GM12878 (cell line): ENCODE measurements around the gene CD82.

Source experiments
- CBX3 ChIP-seq: fragments of 200-600 bp; sonication (generic); IDR thresholded peaks from 2 replicates; pipeline ENCODE4 v1.6.1; 2016; ENCODE audit warnings: low read depth, borderline replicate concordance
- POLR2A ChIP-seq: IDR thresholded peaks from 2 replicates; pipeline ENCODE4 v1.6.1; 2011; ENCODE audit warnings: low read depth, mild to moderate bottlenecking, low read length
- SP1 ChIP-seq: IDR thresholded peaks from one replicate; pipeline ENCODE4 v1.6.1; 2011; ENCODE audit warnings: low read depth, low read length
- TF ChIP-seq, protein P1 (sequence below), 3 experiments: IDR thresholded peaks in 2 of 3; conservative IDR thresholded peaks in 1 of 3; 2 replicates each; pipeline ENCODE4 v1.5.1; 2011; ENCODE audit warnings: low read depth in 3 of 3, low read length in 3 of 3, mild to moderate bottlenecking in 3 of 3, control low read depth in 2 of 3, moderate library complexity in 2 of 3, inconsistent platforms in 1 of 3, mixed read lengths in 1 of 3; ENCODE audit not compliant: control insufficient read depth in 2 of 3, insufficient read depth in 1 of 3; ENCODE audit errors: extremely low read depth in 1 of 3

DNA sequence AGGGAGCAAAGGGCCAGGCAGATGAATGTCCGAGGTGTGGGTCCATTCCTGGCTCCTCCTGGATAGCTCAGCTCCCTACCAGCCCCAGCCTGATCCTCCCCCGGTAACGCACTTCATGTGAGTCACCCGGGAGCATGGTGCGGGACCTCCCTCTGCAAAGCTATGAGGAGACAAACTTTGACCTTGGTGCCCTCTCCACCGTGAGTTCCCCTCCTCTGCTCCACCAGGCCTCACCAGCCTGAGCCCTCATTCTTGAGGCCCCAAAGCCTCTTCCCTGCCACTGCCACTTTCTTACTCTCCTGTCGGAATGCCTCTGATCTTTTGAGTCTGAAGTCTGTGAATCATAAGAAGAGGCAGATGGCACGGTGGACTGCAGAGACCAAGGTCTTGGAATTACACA, 37.4 kb upstream of the CD82 start:
- TF ChIP-seq SP1 (no peak), POLR2A (no peak), CBX3 (no peak)
- TF ChIP-seq, protein P1, sequence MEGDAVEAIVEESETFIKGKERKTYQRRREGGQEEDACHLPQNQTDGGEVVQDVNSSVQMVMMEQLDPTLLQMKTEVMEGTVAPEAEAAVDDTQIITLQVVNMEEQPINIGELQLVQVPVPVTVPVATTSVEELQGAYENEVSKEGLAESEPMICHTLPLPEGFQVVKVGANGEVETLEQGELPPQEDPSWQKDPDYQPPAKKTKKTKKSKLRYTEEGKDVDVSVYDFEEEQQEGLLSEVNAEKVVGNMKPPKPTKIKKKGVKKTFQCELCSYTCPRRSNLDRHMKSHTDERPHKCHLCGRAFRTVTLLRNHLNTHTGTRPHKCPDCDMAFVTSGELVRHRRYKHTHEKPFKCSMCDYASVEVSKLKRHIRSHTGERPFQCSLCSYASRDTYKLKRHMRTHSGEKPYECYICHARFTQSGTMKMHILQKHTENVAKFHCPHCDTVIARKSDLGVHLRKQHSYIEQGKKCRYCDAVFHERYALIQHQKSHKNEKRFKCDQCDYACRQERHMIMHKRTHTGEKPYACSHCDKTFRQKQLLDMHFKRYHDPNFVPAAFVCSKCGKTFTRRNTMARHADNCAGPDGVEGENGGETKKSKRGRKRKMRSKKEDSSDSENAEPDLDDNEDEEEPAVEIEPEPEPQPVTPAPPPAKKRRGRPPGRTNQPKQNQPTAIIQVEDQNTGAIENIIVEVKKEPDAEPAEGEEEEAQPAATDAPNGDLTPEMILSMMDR (IDR thresholded peaks at IDR 0.05 in 2 of 3, conservative IDR thresholded peaks at IDR 0.05 in 1 of 3; ENCODE audit: control insufficient read depth in 2 of 3, extremely low read depth in 1 of 3, insufficient read depth in 1 of 3, low read depth in 3 of 3, low read length in 3 of 3): no peak
